SK-N-SH (cell line): ENCODE results near the gene RGS6.

Experiments
- EP300 ChIP-seq, 2 experiments: IDR thresholded peaks; 2 replicates each; pipeline versions ENCODE4 v1.4.0 to v1.6.1; 2012; ENCODE audit warnings: borderline replicate concordance in 1 of 2, low read depth in 1 of 2, low read length in 1 of 2
- NFIC ChIP-seq: IDR thresholded peaks from 2 replicates; pipeline ENCODE4 v1.4.0; 2012; ENCODE audit warnings: borderline replicate concordance
- POLR2AphosphoS5 ChIP-seq: IDR thresholded peaks from 2 replicates; pipeline ENCODE4 v1.6.1; 2012; ENCODE audit warnings: low read depth, low read length
- TF ChIP-seq, protein P1 (sequence below): IDR thresholded peaks from 2 replicates; pipeline ENCODE4 v1.4.0; 2012; ENCODE audit warnings: low read depth
- TF ChIP-seq, protein P2 (sequence below): fragments of 200-600 bp; sonication (generic); IDR thresholded peaks from 2 replicates; pipeline ENCODE4 v1.6.1; 2017; ENCODE audit warnings: antibody characterized with exemption, mild to moderate bottlenecking, moderate library complexity

DNA sequence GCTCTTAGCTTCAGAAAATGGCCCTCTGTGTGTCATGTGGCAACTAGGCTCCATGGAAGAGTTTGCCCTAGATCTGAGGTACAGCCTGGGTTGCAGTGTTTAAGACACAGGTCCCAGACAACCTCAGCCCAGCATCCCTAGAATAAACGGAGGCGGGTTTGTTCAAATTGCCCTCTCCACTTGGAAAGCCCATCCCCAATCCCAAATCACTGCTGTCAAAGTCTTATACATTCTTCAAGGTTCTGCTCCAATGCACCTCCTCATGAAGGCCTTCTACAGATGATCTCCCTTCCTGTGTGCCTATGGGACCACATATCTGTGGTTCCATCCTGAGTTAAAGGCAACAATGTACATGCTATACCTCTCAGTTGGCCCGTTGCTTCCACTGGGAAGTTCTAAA lies 671.9 kb downstream of the RGS6 start:
- no peak for TF ChIP-seq POLR2AphosphoS5
- TF ChIP-seq, protein P1, sequence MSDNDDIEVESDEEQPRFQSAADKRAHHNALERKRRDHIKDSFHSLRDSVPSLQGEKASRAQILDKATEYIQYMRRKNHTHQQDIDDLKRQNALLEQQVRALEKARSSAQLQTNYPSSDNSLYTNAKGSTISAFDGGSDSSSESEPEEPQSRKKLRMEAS = no peak
- no peak for TF ChIP-seq EP300 (IDR thresholded peaks at IDR 0.05; ENCODE audit: borderline replicate concordance in 1 of 2, low read depth in 1 of 2, low read length in 1 of 2)
- no peak for TF ChIP-seq NFIC
- TF ChIP-seq, protein P2, sequence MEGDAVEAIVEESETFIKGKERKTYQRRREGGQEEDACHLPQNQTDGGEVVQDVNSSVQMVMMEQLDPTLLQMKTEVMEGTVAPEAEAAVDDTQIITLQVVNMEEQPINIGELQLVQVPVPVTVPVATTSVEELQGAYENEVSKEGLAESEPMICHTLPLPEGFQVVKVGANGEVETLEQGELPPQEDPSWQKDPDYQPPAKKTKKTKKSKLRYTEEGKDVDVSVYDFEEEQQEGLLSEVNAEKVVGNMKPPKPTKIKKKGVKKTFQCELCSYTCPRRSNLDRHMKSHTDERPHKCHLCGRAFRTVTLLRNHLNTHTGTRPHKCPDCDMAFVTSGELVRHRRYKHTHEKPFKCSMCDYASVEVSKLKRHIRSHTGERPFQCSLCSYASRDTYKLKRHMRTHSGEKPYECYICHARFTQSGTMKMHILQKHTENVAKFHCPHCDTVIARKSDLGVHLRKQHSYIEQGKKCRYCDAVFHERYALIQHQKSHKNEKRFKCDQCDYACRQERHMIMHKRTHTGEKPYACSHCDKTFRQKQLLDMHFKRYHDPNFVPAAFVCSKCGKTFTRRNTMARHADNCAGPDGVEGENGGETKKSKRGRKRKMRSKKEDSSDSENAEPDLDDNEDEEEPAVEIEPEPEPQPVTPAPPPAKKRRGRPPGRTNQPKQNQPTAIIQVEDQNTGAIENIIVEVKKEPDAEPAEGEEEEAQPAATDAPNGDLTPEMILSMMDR = no peak
